ENCODE data around the gene GGT7.
A peak's percentile ranks its signal among the peaks of the same experiment; 100 is the strongest.

The GGT7 gene

DNA sequence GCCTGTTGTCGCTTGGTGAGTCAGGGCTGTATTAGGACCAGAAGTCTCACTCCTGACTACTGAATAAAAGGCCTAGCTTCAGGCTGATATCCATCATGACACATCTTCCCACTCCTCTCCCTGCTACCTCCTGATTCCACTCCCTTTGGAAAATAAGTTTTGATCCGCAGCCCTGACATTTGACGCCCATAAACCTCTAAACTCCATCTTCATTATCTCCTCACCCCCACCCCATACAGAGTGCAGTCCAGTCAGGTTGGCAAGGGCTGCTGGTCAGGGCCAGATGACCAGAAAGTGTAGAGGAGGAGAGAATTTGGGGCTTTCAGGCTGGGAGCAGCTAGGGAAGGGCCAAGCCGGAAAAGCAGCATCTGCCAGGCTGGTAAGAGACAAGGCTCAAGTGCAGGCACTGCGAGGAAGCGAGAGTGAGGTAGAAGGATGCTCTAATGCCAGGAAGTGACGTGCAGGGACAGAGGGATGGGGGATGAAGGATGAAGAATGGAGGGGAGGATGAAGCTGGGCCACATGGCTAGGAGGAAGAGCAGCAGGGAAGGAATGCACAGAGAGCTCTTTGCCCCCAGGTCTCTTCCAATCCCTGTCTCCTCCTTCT lies 1.2 kb downstream of the GGT7 start:
- Histone ChIP-seq H3K36me3 (ENCODE audit: control insufficient read depth, insufficient read depth, low read length) (peaks cover 9% of the 10 kb centered on the region), H3K27ac (ENCODE audit: low read depth, low read length, severe bottlenecking) (no peak overlapping the region), H3K9me3 (ENCODE audit: control insufficient read depth, low read length) (no peaks in the 10 kb centered on the region), H3K4me3 (ENCODE audit: extremely low read depth, insufficient read depth, low read length, poor library complexity, severe bottlenecking) (peak overlapping the region; percentile 75), H3K4me1 (ENCODE audit: control insufficient read depth, insufficient read depth, low read length, poor library complexity, severe bottlenecking) (peaks cover 8% of the 10 kb centered on the region)
- WGBS, 2 experiments (ENCODE audit: insufficient coverage in 2 of 2): 92 to 96% methylated on average over 3 to 7 of the region's 7 CpGs

GRCh38 chr20:34864216-34864615 lies 8.4 kb downstream of the GGT7 start:
- Histone ChIP-seq H3K4me3 (ENCODE audit: extremely low read depth, insufficient read depth, low read length, poor library complexity, severe bottlenecking) (no peak overlapping the region), H3K4me1 (ENCODE audit: control insufficient read depth, insufficient read depth, low read length, poor library complexity, severe bottlenecking) (peaks cover 3% of the 10 kb centered on the region), H3K36me3 (ENCODE audit: control insufficient read depth, insufficient read depth, low read length) (peaks cover 30% of the 10 kb centered on the region), H3K27ac (ENCODE audit: low read depth, low read length, severe bottlenecking) (no peak overlapping the region), H3K9me3 (ENCODE audit: control insufficient read depth, low read length) (no peaks in the 10 kb centered on the region)
- 91 to 92% methylated on average over 4 of the region's 5 CpGs for WGBS, 2 experiments (ENCODE audit: insufficient coverage in 2 of 2)

- WGBS, 2 experiments (ENCODE audit: insufficient coverage in 2 of 2): 91 to 93% methylated on average over 21 to 29 of the region's 32 CpGs
- Histone ChIP-seq H3K4me3 (ENCODE audit: extremely low read depth, insufficient read depth, low read length, poor library complexity, severe bottlenecking) (no peak overlapping the region), H3K9me3 (ENCODE audit: control insufficient read depth, low read length) (no peaks in the 10 kb centered on the region), H3K4me1 (ENCODE audit: control insufficient read depth, insufficient read depth, low read length, poor library complexity, severe bottlenecking) (peaks cover 3% of the 10 kb centered on the region), H3K36me3 (ENCODE audit: control insufficient read depth, insufficient read depth, low read length) (peaks cover 32% of the 10 kb centered on the region), H3K27ac (ENCODE audit: low read depth, low read length, severe bottlenecking) (no peak overlapping the region)
These were observed 9.2 kb downstream of the GGT7 start for GRCh38 chr20:34863421-34863965.

DNA sequence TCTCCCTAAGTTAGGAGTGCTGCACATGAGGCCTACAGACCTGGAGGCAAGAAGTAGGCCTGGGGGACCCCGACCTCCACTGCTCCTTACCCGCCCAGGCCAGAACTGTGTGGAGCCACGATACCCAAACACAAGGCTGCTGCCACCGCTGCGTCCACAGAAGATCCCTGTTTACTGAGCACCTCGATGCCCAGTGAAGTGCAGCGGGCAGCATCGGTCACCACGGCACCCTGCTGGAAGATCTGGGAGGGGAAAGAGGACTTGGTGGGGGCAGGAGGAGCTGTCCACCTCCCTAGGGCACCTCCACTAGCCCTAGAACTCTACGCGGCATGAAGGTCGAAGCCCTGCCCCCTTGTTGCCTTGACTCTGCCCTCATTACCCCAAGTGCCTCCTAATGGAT lies 9.9 kb downstream of the GGT7 start:
- H3K4me3 ChIP-seq (ENCODE audit: extremely low read depth, insufficient read depth, low read length, poor library complexity, severe bottlenecking): no peak overlapping the region
- H3K27ac ChIP-seq (ENCODE audit: low read depth, low read length, severe bottlenecking): no peak overlapping the region
- H3K4me1 ChIP-seq (ENCODE audit: control insufficient read depth, insufficient read depth, low read length, poor library complexity, severe bottlenecking): peaks cover 3% of the 10 kb centered on the region
- H3K9me3 ChIP-seq (ENCODE audit: control insufficient read depth, low read length): no peaks in the 10 kb centered on the region
- 94 to 96% methylated on average over 11 to 12 of the region's 12 CpGs for WGBS, 2 experiments (ENCODE audit: insufficient coverage in 2 of 2)
- H3K36me3 ChIP-seq (ENCODE audit: control insufficient read depth, insufficient read depth, low read length): peaks cover 39% of the 10 kb centered on the region

GRCh38 chr20:34861386-34862084 lies 11.1 kb downstream of the GGT7 start:
- Histone ChIP-seq H3K4me3 (ENCODE audit: extremely low read depth, insufficient read depth, low read length, poor library complexity, severe bottlenecking) (no peak overlapping the region), H3K4me1 (ENCODE audit: control insufficient read depth, insufficient read depth, low read length, poor library complexity, severe bottlenecking) (peaks cover 3% of the 10 kb centered on the region), H3K27ac (ENCODE audit: low read depth, low read length, severe bottlenecking) (no peak overlapping the region), H3K36me3 (ENCODE audit: control insufficient read depth, insufficient read depth, low read length) (peaks cover 47% of the 10 kb centered on the region), H3K9me3 (ENCODE audit: control insufficient read depth, low read length) (no peaks in the 10 kb centered on the region)
- 84 to 98% methylated on average over 2 to 7 of the region's 7 CpGs for WGBS, 2 experiments (ENCODE audit: insufficient coverage in 2 of 2)

GRCh38 chr20:34859826-34860545 lies 12.7 kb downstream of the GGT7 start:
- Histone ChIP-seq H3K36me3 (ENCODE audit: control insufficient read depth, insufficient read depth, low read length) (peaks cover 51% of the 10 kb centered on the region), H3K27ac (ENCODE audit: low read depth, low read length, severe bottlenecking) (no peak overlapping the region)
- 94 to 100% methylated on average over 3 to 4 of the region's 9 CpGs for WGBS, 2 experiments (ENCODE audit: insufficient coverage in 2 of 2)

DNA sequence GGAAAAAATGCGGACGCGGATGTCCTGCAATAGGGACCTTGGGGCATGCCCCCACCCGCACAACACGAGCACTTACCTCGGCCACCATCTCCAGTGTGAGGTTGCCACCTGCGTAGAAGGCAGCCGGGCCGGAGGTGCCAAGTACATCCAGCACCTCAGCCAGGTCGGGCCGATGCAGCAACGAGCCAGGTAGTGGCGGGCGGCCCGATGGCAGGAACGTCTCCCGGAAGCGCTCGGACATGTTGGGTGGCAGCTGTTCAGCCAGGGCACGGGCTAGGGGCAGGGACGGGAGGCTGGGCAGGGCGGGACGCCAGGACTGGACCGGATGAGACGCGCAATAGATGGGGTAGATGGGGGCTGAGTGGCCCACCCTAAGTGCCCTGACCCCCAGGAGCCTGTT lies 13.3 kb downstream of the GGT7 start:
- Histone ChIP-seq H3K9me3 (ENCODE audit: control insufficient read depth, low read length) (no peaks in the 10 kb centered on the region), H3K36me3 (ENCODE audit: control insufficient read depth, insufficient read depth, low read length) (peaks cover 54% of the 10 kb centered on the region), H3K4me3 (ENCODE audit: extremely low read depth, insufficient read depth, low read length, poor library complexity, severe bottlenecking) (no peak overlapping the region), H3K4me1 (ENCODE audit: control insufficient read depth, insufficient read depth, low read length, poor library complexity, severe bottlenecking) (peaks cover 3% of the 10 kb centered on the region), H3K27ac (ENCODE audit: low read depth, low read length, severe bottlenecking) (no peak overlapping the region)
- WGBS, 2 experiments (ENCODE audit: insufficient coverage in 2 of 2): 96 to 99% methylated on average over 22 to 24 of the region's 26 CpGs

More at GRCh38 chr20:34859826-34860545, 12.7 kb downstream of the GGT7 start:
- Histone ChIP-seq H3K4me3 (ENCODE audit: extremely low read depth, insufficient read depth, low read length, poor library complexity, severe bottlenecking) (no peak overlapping the region), H3K4me1 (ENCODE audit: control insufficient read depth, insufficient read depth, low read length, poor library complexity, severe bottlenecking) (peaks cover 3% of the 10 kb centered on the region), H3K9me3 (ENCODE audit: control insufficient read depth, low read length) (no peaks in the 10 kb centered on the region)

DNA sequence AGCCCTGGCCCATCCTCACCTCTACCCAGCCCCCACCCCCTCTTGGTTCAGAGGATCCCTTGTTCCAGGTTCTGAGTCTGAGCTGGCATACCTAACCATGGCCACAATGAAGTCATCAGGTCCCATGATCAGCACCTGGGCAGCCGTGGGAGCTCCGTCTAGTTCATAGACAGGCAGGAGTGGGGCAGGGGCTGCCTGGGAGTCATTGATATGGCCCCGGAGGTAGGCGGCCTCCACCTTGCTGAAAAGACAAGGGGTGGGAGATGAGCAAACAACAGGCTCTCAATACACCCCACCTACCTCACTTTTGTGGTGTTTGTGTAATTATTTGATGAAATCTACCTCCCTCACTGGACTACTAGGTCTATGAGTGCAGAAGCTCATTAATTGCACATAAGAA lies 20.4 kb downstream of the GGT7 start:
- H3K4me1 ChIP-seq (ENCODE audit: control insufficient read depth, insufficient read depth, low read length, poor library complexity, severe bottlenecking): no peaks in the 10 kb centered on the region
- H3K36me3 ChIP-seq (ENCODE audit: control insufficient read depth, insufficient read depth, low read length): peaks cover 62% of the 10 kb centered on the region
- H3K4me3 ChIP-seq (ENCODE audit: extremely low read depth, insufficient read depth, low read length, poor library complexity, severe bottlenecking): no peak overlapping the region
- no peak overlapping the region for H3K27ac ChIP-seq (ENCODE audit: low read depth, low read length, severe bottlenecking)
- WGBS, 2 experiments (ENCODE audit: insufficient coverage in 2 of 2): 90 to 100% methylated on average over 2 of the region's 4 CpGs
- H3K9me3 ChIP-seq (ENCODE audit: control insufficient read depth, low read length): no peaks in the 10 kb centered on the region

DNA sequence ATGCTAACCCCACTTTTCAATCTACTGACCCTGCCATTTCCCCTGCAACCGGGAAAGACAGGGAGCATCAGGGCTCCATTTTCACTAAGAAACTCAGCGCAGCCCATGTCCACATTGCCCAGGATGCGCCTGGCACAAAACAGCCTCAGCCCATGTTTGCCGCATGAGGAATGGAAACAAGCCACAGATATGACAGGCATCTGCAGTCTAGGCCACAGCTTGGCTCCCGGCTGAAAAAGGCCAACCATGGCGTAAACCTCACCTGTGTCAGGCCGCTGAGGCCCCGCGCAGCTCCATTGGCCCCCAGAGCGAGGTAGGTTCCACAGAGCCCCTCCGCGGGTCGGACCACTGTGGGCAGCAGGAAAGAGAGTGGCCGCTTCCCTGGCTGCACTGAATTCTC lies 21.7 kb downstream of the GGT7 start:
- 95 to 97% methylated on average over 10 to 13 of the region's 14 CpGs for WGBS, 2 experiments (ENCODE audit: insufficient coverage in 2 of 2)
- no peaks in the 10 kb centered on the region for H3K4me1 ChIP-seq (ENCODE audit: control insufficient read depth, insufficient read depth, low read length, poor library complexity, severe bottlenecking)
- H3K4me3 ChIP-seq (ENCODE audit: extremely low read depth, insufficient read depth, low read length, poor library complexity, severe bottlenecking): no peak overlapping the region
- no peaks in the 10 kb centered on the region for H3K9me3 ChIP-seq (ENCODE audit: control insufficient read depth, low read length)
- peaks cover 59% of the 10 kb centered on the region for H3K36me3 ChIP-seq (ENCODE audit: control insufficient read depth, insufficient read depth, low read length)
- no peak overlapping the region for H3K27ac ChIP-seq (ENCODE audit: low read depth, low read length, severe bottlenecking)

GRCh38 chr20:34849778-34850177 lies 22.9 kb downstream of the GGT7 start:
- WGBS, 2 experiments (ENCODE audit: insufficient coverage in 2 of 2): 89 to 98% methylated on average over 8 to 9 of the region's 9 CpGs
- H3K9me3 ChIP-seq (ENCODE audit: control insufficient read depth, low read length): no peaks in the 10 kb centered on the region
- H3K4me3 ChIP-seq (ENCODE audit: extremely low read depth, insufficient read depth, low read length, poor library complexity, severe bottlenecking): no peak overlapping the region
- no peak overlapping the region for H3K27ac ChIP-seq (ENCODE audit: low read depth, low read length, severe bottlenecking)
- no peaks in the 10 kb centered on the region for H3K4me1 ChIP-seq (ENCODE audit: control insufficient read depth, insufficient read depth, low read length, poor library complexity, severe bottlenecking)
- peaks cover 65% of the 10 kb centered on the region for H3K36me3 ChIP-seq (ENCODE audit: control insufficient read depth, insufficient read depth, low read length)

Measured in mesodermal cell (in vitro differentiated cells).